Measurements from ENCODE around the gene HBA2. TPM values are rescaled to one million over a fixed set of nuclear protein-coding genes. Genes with fewer than 3 reads are reported as not detected.

The HBA2 gene
- total and polyA plus RNA-seq, 9 of the 15 experiments (the other 6 are each of a cell fraction or from before 2014, with no cell fraction given), result 40.4 to 853 (median 286) TPM

- TF ChIP-seq ZNF431 (CRISPR knock-in tag; IDR thresholded peaks at IDR 0.05), result peak; percentile 99
- no peak for TF ChIP-seq HIVEP1 (CRISPR knock-in tag; IDR thresholded peaks at IDR 0.05)
- TF ChIP-seq CHCHD3 (CRISPR knock-in tag; IDR thresholded peaks at IDR 0.05), result no peak
- peak; percentile 94; the same call in 1 of the 2 replicates for TF ChIP-seq TFAP4 (CRISPR knock-in tag; IDR thresholded peaks at IDR 0.05; ENCODE audit: borderline replicate concordance)
- no peak; the same call in 1 of the 2 replicates for TF ChIP-seq SMC3 (conservative IDR thresholded peaks at IDR 0.05; ENCODE audit: insufficient read depth, low read depth, low read length)
- TF ChIP-seq NFE2 (IDR thresholded peaks at IDR 0.05; ENCODE audit: low read depth), result no peak
- TF ChIP-seq ZNF253 (CRISPR knock-in tag; conservative IDR thresholded peaks at IDR 0.05), result no peak
- TF ChIP-seq ZNF76 (CRISPR knock-in tag; IDR thresholded peaks at IDR 0.05; ENCODE audit: borderline replicate concordance), result no peak
- TF ChIP-seq NKRF (IDR thresholded peaks at IDR 0.05; ENCODE audit: borderline replicate concordance), result no peak
- TF ChIP-seq COPS2 (conservative IDR thresholded peaks at IDR 0.05), result no peak
- no peak for TF ChIP-seq ZNF212 (CRISPR knock-in tag; IDR thresholded peaks at IDR 0.05)
- TF ChIP-seq ZNF133 (CRISPR knock-in tag; IDR thresholded peaks at IDR 0.05), result no peak
- TF ChIP-seq EGR1 (conservative IDR thresholded peaks at IDR 0.05), result peak; percentile 17; the same call in 1 of the 2 replicates
- TF ChIP-seq ZNF668 (CRISPR knock-in tag; IDR thresholded peaks at IDR 0.05), result no peak
- peak; percentile 93 for TF ChIP-seq ATF2 (CRISPR knock-in tag; IDR thresholded peaks at IDR 0.05)
- TF ChIP-seq MEF2D (tag; conservative IDR thresholded peaks at IDR 0.05; ENCODE audit: low read depth), result no peak
- TF ChIP-seq SIX5 (IDR thresholded peaks at IDR 0.05; ENCODE audit: borderline replicate concordance in 1 of 2, insufficient read depth in 1 of 2, low read depth in 1 of 2, low read length in 2 of 2), result no peak
- TF ChIP-seq RNF2 (IDR thresholded peaks at IDR 0.05), result peak; percentile 90
- no peak for TF ChIP-seq ZNF436 (CRISPR knock-in tag; IDR thresholded peaks at IDR 0.05)
- TF ChIP-seq STAT5B (CRISPR knock-in tag; IDR thresholded peaks at IDR 0.05), result no peak
- no peak for TF ChIP-seq BRCA1 (IDR thresholded peaks at IDR 0.05)
- TF ChIP-seq BRCA1 (CRISPR knock-in tag; IDR thresholded peaks at IDR 0.05), result peak; percentile 97
- no peak for TF ChIP-seq ARID2 (IDR thresholded peaks at IDR 0.05)
- TF ChIP-seq FIP1L1 (IDR thresholded peaks at IDR 0.05; ENCODE audit: low read depth, low read length, poor library complexity, severe bottlenecking), result peak; percentile 98
- no peak for TF ChIP-seq BMI1 (IDR thresholded peaks at IDR 0.05; ENCODE audit: low read length)
- TF ChIP-seq NRF1 (conservative IDR thresholded peaks at IDR 0.05 in 1 of 2, IDR thresholded peaks at IDR 0.05 in 1 of 2), result no peak; a peak in 1 of 4 replicates
- TF ChIP-seq HDAC6 (IDR thresholded peaks at IDR 0.05; ENCODE audit: low read depth, low read length), result no peak
These were observed 8.2 kb downstream of the HBA2 start (continued) for GRCh38 chr16:180681-181564.
